Measurements from ENCODE around the gene SCAPER. TPM values are rescaled to one million over a fixed set of nuclear protein-coding genes. Genes with fewer than 3 reads are reported as not detected.

SCAPER gene
- total and polyA plus RNA-seq, 4 donors, result 3.3 to 18.0 (median 9.9) TPM

DNA sequence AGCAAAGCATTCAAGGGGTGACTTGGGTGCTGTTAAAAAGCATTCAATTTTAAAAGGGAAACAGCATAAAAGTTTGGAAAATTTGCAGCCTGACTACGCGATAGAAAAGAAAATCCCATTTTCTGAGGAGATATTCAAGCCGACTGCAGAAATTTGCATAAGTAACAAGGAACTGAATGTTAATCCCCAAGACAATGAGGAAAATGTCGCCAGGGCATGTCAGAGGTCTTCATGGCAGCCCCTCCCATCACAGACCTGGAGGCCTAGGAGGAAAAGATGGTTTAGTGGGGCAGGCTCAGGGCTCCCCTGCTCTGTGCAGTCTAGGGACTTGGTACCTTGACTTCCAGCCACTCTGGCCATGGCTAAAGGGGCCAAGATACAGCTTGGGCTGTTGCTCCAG, 475.5 kb downstream of the SCAPER start:
- H3K36me3 ChIP-seq (ENCODE audit: control insufficient read depth in 4 of 4, insufficient read depth in 3 of 4, low read depth in 1 of 4, low read length in 3 of 4), result peaks cover 0 to 4% (median 0%) of the 10 kb centered on the region in 4 donors
- H3K27ac ChIP-seq (ENCODE audit: low read depth in 1 of 2, low read length in 2 of 2), result no peak overlapping the region
- no peak overlapping the region for H3K9ac ChIP-seq (ENCODE audit: low read depth in 1 of 2, low read length in 2 of 2)
- 98% methylated on average over 4 of the region's 4 CpGs for WGBS
- no peaks in the 10 kb centered on the region for H3K4me1 ChIP-seq (ENCODE audit: control insufficient read depth in 4 of 4, insufficient read depth in 4 of 4, low read length in 3 of 4)
- no peaks in the 10 kb centered on the region for H3K27me3 ChIP-seq (ENCODE audit: control insufficient read depth in 4 of 4, insufficient read depth in 4 of 4, low read length in 3 of 4)
- H3K9me3 ChIP-seq (ENCODE audit: control insufficient read depth in 4 of 4, low read length in 3 of 4), result no peaks in the 10 kb centered on the region
- no peak for TF ChIP-seq HNF4A (conservative IDR thresholded peaks at IDR 0.05)
- TF ChIP-seq, protein P1, sequence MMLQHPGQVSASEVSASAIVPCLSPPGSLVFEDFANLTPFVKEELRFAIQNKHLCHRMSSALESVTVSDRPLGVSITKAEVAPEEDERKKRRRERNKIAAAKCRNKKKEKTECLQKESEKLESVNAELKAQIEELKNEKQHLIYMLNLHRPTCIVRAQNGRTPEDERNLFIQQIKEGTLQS (IDR thresholded peaks at IDR 0.05), result no peak
- TF ChIP-seq GABPA (IDR thresholded peaks at IDR 0.05 in 1 of 2, conservative IDR thresholded peaks at IDR 0.05 in 1 of 2), result no peak
- TF ChIP-seq, protein P2, sequence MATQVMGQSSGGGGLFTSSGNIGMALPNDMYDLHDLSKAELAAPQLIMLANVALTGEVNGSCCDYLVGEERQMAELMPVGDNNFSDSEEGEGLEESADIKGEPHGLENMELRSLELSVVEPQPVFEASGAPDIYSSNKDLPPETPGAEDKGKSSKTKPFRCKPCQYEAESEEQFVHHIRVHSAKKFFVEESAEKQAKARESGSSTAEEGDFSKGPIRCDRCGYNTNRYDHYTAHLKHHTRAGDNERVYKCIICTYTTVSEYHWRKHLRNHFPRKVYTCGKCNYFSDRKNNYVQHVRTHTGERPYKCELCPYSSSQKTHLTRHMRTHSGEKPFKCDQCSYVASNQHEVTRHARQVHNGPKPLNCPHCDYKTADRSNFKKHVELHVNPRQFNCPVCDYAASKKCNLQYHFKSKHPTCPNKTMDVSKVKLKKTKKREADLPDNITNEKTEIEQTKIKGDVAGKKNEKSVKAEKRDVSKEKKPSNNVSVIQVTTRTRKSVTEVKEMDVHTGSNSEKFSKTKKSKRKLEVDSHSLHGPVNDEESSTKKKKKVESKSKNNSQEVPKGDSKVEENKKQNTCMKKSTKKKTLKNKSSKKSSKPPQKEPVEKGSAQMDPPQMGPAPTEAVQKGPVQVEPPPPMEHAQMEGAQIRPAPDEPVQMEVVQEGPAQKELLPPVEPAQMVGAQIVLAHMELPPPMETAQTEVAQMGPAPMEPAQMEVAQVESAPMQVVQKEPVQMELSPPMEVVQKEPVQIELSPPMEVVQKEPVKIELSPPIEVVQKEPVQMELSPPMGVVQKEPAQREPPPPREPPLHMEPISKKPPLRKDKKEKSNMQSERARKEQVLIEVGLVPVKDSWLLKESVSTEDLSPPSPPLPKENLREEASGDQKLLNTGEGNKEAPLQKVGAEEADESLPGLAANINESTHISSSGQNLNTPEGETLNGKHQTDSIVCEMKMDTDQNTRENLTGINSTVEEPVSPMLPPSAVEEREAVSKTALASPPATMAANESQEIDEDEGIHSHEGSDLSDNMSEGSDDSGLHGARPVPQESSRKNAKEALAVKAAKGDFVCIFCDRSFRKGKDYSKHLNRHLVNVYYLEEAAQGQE (IDR thresholded peaks at IDR 0.05), result no peak
- TF ChIP-seq TAF1 (conservative IDR thresholded peaks at IDR 0.05), result no peak
- TF ChIP-seq, protein P3, sequence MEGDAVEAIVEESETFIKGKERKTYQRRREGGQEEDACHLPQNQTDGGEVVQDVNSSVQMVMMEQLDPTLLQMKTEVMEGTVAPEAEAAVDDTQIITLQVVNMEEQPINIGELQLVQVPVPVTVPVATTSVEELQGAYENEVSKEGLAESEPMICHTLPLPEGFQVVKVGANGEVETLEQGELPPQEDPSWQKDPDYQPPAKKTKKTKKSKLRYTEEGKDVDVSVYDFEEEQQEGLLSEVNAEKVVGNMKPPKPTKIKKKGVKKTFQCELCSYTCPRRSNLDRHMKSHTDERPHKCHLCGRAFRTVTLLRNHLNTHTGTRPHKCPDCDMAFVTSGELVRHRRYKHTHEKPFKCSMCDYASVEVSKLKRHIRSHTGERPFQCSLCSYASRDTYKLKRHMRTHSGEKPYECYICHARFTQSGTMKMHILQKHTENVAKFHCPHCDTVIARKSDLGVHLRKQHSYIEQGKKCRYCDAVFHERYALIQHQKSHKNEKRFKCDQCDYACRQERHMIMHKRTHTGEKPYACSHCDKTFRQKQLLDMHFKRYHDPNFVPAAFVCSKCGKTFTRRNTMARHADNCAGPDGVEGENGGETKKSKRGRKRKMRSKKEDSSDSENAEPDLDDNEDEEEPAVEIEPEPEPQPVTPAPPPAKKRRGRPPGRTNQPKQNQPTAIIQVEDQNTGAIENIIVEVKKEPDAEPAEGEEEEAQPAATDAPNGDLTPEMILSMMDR (IDR thresholded peaks at IDR 0.05; ENCODE audit: low read depth, low read length, missing input control), result no peak
- no peak for TF ChIP-seq JUND (IDR thresholded peaks at IDR 0.05)
- TF ChIP-seq, protein P4, sequence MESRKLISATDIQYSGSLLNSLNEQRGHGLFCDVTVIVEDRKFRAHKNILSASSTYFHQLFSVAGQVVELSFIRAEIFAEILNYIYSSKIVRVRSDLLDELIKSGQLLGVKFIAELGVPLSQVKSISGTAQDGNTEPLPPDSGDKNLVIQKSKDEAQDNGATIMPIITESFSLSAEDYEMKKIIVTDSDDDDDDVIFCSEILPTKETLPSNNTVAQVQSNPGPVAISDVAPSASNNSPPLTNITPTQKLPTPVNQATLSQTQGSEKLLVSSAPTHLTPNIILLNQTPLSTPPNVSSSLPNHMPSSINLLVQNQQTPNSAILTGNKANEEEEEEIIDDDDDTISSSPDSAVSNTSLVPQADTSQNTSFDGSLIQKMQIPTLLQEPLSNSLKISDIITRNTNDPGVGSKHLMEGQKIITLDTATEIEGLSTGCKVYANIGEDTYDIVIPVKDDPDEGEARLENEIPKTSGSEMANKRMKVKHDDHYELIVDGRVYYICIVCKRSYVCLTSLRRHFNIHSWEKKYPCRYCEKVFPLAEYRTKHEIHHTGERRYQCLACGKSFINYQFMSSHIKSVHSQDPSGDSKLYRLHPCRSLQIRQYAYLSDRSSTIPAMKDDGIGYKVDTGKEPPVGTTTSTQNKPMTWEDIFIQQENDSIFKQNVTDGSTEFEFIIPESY (IDR thresholded peaks at IDR 0.05), result no peak
- TF ChIP-seq SP1 (IDR thresholded peaks at IDR 0.05), result no peak
- no peak for TF ChIP-seq YY1 (IDR thresholded peaks at IDR 0.05)
- no peak for TF ChIP-seq NR2F2 (IDR thresholded peaks at IDR 0.05)
- no peak for TF ChIP-seq FOXA2 (IDR thresholded peaks at IDR 0.05)
- TF ChIP-seq RXRA (IDR thresholded peaks at IDR 0.05), result no peak
- TF ChIP-seq, protein P5, sequence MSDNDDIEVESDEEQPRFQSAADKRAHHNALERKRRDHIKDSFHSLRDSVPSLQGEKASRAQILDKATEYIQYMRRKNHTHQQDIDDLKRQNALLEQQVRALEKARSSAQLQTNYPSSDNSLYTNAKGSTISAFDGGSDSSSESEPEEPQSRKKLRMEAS (IDR thresholded peaks at IDR 0.05), result no peak
- no peak for TF ChIP-seq HNF4G (IDR thresholded peaks at IDR 0.05)
- TF ChIP-seq RAD21 (IDR thresholded peaks at IDR 0.05), result no peak
- TF ChIP-seq EGR1 (IDR thresholded peaks at IDR 0.05; ENCODE audit: low read depth in 2 of 2), result no peak
- no peak for DNase-seq (ENCODE audit: low spot score)
- no peak overlapping the region for H3K4me3 ChIP-seq (ENCODE audit: low read depth in 1 of 3, low read length in 3 of 3)
